Stomach smooth muscle (tissue), 2 donors: ENCODE data around the gene SUMF2.
"Not testable (repeated sequence)": the region's sequence is repeated elsewhere in the genome, so short reads cannot be mapped to it uniquely, and the experiment has no call there.

ENCODE experiments used
- H3K27ac ChIP-seq: one replicate; pipeline ENCODE4 v1.7.0; 2013; ENCODE audit warnings: mild to moderate bottlenecking, low read length, inconsistent platforms
- H3K27me3 ChIP-seq, 2 donors: one replicate each; pipeline ENCODE4 v1.7.0; 2013; ENCODE audit warnings: low read length in 2 of 2; ENCODE audit not compliant: insufficient read depth in 2 of 2, control insufficient read depth in 1 of 2
- H3K36me3 ChIP-seq, 2 donors: one replicate each; pipeline ENCODE4 v1.7.0; 2013; ENCODE audit warnings: low read length in 2 of 2; ENCODE audit not compliant: control insufficient read depth in 2 of 2, insufficient read depth in 2 of 2
- H3K4me1 ChIP-seq: one replicate; pipeline ENCODE4 v1.7.0; 2013; ENCODE audit warnings: low read length; ENCODE audit not compliant: control insufficient read depth, insufficient read depth
- H3K4me3 ChIP-seq, 2 donors: one replicate each; pipeline ENCODE4 v1.7.0; 2013; ENCODE audit warnings: low read length in 2 of 2
- H3K9ac ChIP-seq, 2 donors: one replicate each; pipeline ENCODE4 v1.7.0; 2013; ENCODE audit warnings: low read length in 2 of 2, mild to moderate bottlenecking in 1 of 2
- H3K9me3 ChIP-seq, 2 donors: one replicate each; pipeline ENCODE4 v1.7.0; 2013; ENCODE audit warnings: low read length in 2 of 2; ENCODE audit not compliant: control insufficient read depth in 2 of 2
- donor health status: healthy.
- donor health status: Pancreatic carcinoma.

SUMF2 gene

DNA sequence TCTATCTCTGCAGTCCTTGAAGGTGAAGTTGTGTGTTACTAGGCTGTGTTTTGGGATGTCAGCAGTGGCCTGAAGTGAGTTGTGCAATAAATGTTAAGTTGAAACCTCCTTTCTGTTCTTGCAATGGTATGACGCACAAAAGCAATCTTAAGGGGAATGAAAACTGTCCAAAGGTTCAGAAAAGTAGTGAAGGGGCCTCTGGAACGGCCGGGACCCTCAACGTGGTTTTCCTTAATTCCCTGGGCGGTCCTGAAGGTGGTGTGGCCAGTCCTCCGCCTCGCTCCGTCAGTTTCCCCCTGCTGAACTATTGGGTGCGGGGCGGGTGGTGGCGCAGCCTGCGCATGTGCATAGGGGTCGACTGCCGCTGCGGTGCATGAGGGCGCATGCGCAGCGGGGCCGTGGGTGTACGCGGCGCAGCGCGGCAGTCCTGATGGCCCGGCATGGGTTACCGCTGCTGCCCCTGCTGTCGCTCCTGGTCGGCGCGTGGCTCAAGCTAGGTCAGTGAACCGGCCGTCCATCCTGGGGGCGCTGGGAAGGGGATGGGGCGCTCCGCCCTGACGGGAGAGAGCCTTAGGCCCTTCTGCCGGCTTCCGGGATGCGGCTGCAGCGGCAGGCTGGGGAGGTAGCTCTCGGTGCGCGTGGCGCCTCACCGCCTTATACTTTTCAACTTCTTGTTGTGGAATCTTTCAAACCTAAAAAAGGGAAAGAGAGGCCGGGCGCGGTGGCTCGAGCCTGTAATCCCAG is at the start of gene SUMF2:
TSS of gene SUMF2 (plus strand) at position 405 of the 744 bp plus-strand sequence. CDS start at position 431, 26 bp downstream.
- Histone ChIP-seq H3K4me3 (peak within 1 kb of the TSS; percentile 88 to 94), H3K4me1 (peaks cover 5% of the 10 kb centered on the region), H3K9me3 (no peaks in the 10 kb centered on the region), H3K9ac (peak within 1 kb of the TSS; percentile 72 to 85), H3K36me3 (peaks cover 19 to 39% of the 10 kb centered on the region in 2 donors), H3K27me3 (no peaks in the 10 kb centered on the region), H3K27ac (peak within 1 kb of the TSS; percentile 90)

GRCh38 chr7:56017015-56017414 is 47.1 kb upstream of the SUMF2 start:
- H3K36me3 ChIP-seq, H3K9ac ChIP-seq, H3K27me3 ChIP-seq, H3K9me3 ChIP-seq, H3K27ac ChIP-seq, H3K4me1 ChIP-seq, H3K4me3 ChIP-seq: not testable (repeated sequence)

DNA sequence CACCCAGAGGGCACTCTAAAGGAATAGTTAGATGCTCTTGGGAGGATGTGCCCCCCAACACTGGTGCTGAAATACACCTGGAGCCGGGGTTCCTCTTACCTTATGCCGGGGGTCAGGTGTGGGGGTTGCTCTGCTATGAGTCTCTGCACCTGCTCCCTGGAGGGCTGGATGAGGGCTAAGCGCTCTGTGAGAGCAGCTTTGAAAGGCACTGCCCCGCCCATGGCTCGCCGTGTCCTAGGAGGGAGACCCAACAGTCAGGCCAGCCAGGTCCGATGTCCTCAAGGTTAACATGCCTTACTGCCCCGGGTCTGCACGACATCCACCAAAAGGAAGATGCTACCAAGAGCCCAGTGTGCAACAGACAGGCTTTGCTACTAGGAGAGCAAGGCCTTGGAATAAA is 44.6 kb upstream of the SUMF2 start:
- no peak overlapping the region for H3K9ac ChIP-seq
- H3K27me3 ChIP-seq, result no peaks in the 10 kb centered on the region
- H3K4me1 ChIP-seq, result no peaks in the 10 kb centered on the region
- no peak overlapping the region for H3K27ac ChIP-seq
- H3K36me3 ChIP-seq, result no peaks in the 10 kb centered on the region
- H3K9me3 ChIP-seq, result no peaks in the 10 kb centered on the region
- H3K4me3 ChIP-seq, result no peak overlapping the region

DNA sequence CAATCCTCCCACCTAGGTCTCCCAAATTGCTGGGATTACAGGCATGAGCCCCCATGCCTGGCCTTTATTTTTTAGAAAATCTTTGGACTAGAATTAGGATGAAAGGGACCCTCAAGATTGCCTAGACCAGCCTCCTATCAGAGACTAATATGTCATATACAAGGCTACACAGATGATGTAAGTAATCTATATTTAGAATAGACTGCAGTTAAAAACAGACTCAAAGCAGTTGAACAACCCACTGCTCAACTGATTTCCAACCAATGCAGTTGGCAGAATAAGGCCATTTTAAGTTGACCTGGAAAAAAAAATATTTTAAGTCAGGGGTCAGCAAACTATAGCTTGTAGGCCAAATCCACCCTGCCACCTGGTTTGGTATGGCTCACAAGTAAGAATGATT is 40.6 kb upstream of the SUMF2 start:
- Histone ChIP-seq H3K9ac (no peak overlapping the region), H3K4me3 (no peak overlapping the region), H3K9me3 (no peaks in the 10 kb centered on the region), H3K27ac (no peak overlapping the region), H3K4me1 (no peaks in the 10 kb centered on the region), H3K27me3 (no peaks in the 10 kb centered on the region), H3K36me3 (no peaks in the 10 kb centered on the region)

DNA sequence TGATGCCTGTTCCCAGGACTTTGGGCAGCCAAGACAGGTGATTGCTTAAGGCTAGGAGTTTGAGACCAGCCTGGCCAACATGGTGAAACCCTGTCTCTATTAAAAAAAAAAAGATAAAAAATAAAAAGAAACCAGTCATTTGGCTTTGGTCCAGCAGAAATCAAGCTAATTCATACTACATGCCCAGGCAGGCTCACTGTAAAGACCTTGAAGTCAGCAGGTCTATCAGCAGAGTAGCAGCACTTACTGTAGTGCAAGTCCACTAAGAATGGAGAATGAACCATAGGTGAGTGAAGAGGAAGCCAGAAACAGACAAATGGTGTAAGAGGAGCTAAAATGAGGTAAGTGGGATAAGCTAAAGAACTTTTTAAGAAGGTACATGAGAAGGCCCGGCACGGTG is 37.5 kb upstream of the SUMF2 start:
- no peak overlapping the region for H3K9ac ChIP-seq
- H3K4me3 ChIP-seq, result no peak overlapping the region
- no peaks in the 10 kb centered on the region for H3K9me3 ChIP-seq
- H3K4me1 ChIP-seq, result no peaks in the 10 kb centered on the region
- no peaks in the 10 kb centered on the region for H3K36me3 ChIP-seq
- H3K27ac ChIP-seq, result no peak overlapping the region
- H3K27me3 ChIP-seq, result no peaks in the 10 kb centered on the region

GRCh38 chr7:56028942-56029630 is 35.0 kb upstream of the SUMF2 start:
- Histone ChIP-seq H3K27ac (no peak overlapping the region), H3K4me1 (peaks cover 3% of the 10 kb centered on the region), H3K4me3 (no peak overlapping the region), H3K9ac (no peak overlapping the region), H3K27me3 (no peaks in the 10 kb centered on the region), H3K36me3 (no peaks in the 10 kb centered on the region), H3K9me3 (no peaks in the 10 kb centered on the region)

DNA sequence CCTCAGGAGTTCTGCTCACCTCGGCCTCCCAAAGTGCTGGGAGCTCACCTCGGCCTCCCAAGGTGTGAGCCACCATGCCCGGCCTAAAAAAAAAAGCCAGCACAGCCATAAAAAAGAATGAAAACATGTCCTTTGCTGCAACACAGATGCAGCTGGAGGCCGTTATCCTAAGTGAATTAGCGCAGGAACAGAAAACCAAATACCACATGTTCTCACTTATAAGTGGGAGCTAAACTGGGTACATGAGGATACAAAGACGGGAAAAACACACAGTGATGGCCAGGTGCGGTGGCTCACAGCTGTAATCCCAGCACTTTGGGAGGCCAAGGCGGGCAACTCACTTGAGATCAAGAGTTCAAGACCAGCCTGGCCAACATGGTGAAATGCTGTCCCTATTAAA is 33.7 kb upstream of the SUMF2 start:
- no peaks in the 10 kb centered on the region for H3K9me3 ChIP-seq
- H3K4me1 ChIP-seq, result peaks cover 6% of the 10 kb centered on the region
- H3K9ac ChIP-seq, result no peak overlapping the region
- H3K4me3 ChIP-seq, result no peak overlapping the region
- H3K27ac ChIP-seq, result no peak overlapping the region
- H3K36me3 ChIP-seq, result no peaks in the 10 kb centered on the region
- no peaks in the 10 kb centered on the region for H3K27me3 ChIP-seq

DNA sequence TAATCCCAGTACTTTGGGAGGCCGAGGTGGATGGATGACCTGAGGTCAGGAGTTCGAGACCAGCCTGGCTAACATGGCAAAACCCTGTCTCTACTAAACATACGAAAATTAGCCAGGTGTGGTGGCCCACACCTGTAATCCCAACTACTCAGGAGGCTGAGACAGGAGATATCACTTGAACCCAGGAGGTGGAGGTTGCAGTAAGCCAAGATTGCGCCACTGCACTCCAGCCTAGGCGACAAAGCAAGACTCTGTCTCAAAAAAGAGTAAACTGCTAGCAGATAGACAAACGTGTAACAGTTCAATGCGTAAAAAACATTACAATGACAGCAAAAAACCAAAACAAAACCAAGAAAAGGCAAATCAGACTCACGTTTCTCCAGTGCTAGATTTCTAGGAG is 32.5 kb upstream of the SUMF2 start:
- H3K27me3 ChIP-seq, H3K27ac ChIP-seq, H3K4me3 ChIP-seq, H3K9ac ChIP-seq, H3K36me3 ChIP-seq, H3K9me3 ChIP-seq, H3K4me1 ChIP-seq: not testable (repeated sequence)

- H3K36me3 ChIP-seq, H3K9me3 ChIP-seq, H3K9ac ChIP-seq, H3K27ac ChIP-seq, H3K4me3 ChIP-seq, H3K27me3 ChIP-seq, H3K4me1 ChIP-seq: not testable (repeated sequence)
These were observed 31.5 kb upstream of the SUMF2 start for GRCh38 chr7:56032578-56032977.

DNA sequence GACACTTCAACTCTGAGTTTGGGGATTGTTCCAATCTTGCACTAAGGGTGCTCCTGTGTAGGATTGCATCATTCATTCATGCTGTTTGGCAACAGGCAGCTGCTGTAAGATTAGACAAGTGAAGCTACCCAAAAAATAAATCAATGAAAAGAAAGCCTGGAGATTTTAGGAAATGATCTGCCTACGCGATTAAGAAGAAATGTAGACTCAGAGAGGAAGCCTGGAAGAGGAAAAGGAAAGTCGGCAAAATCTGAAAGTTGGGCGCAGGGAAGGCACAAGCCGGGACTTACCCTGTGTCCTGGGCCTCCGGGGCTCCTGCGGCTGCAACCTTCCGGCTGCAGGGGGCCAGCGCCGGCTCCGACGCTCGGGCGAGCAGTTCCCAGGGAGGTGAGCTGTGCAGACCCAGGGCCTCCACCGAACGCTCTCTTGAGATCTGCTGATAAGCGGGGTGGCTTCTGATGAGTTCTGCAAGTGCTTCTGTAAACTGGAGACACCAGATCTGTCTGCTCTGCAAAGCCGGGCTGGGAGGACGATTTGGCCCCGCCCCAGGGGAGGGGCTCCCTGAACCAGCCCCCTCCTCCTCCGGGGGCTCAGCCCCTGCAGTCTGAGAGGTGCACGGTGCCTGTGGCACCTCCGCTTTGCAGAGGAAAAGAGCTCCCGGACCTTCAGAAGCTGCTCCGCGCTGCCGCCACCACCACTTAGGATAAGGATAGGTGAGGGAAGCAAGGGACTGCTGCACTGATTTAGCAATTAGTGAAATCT is 30.2 kb upstream of the SUMF2 start:
- Histone ChIP-seq H3K4me1 (peaks cover 6% of the 10 kb centered on the region), H3K4me3 (peak overlapping the region; percentile 84), H3K9me3 (no peaks in the 10 kb centered on the region), H3K27ac (no peak overlapping the region), H3K36me3 (no peaks in the 10 kb centered on the region), H3K27me3 (no peaks in the 10 kb centered on the region), H3K9ac (peak overlapping the region; percentile 36 to 51)
